GM23338 (cell line): Measurements from ENCODE around the gene MED12L. TPM values are rescaled to one million over a fixed set of nuclear protein-coding genes. Genes with fewer than 3 reads are reported as not detected.
"Not testable (repeated sequence)": the region's sequence is repeated elsewhere in the genome, so short reads cannot be mapped to it uniquely, and the experiment has no call there.

Source experiments
- ATAC-seq: fragments of 200-7000 bp; cut with Tn5 transposase; 3 replicates; pipeline ENCODE4 v1.9.1; 2020
- DNase-seq: peaks from one replicate; pipeline ENCODE4 v3.0.0-alpha.2; 2015; ENCODE audit warnings: low spot score
- H2AFZ ChIP-seq: fragments of 200-600 bp; sonication (generic); 2 replicates; pipeline ENCODE4 v1.8.0; 2016; ENCODE audit warnings: antibody characterized with exemption, mild to moderate bottlenecking, moderate library complexity
- H3F3A ChIP-seq: fragments of 200-600 bp; sonication (generic); replicated peaks from 2 replicates; pipeline ENCODE4 v1.8.0; 2017; ENCODE audit warnings: antibody characterized with exemption, mixed run types, low read depth
- H3K27ac ChIP-seq: fragments of 200-600 bp; sonication (generic); 2 replicates; pipeline ENCODE4 v1.6.1; 2016; ENCODE audit warnings: low read depth
- H3K27me3 ChIP-seq: fragments of 200-600 bp; sonication (generic); 2 replicates; pipeline ENCODE4 v1.8.0; 2016; ENCODE audit warnings: mild to moderate bottlenecking, mixed run types, moderate library complexity; ENCODE audit not compliant: insufficient read depth
- H3K36me3 ChIP-seq: fragments of 200-600 bp; sonication (generic); 2 replicates; pipeline ENCODE4 v1.8.0; 2016; ENCODE audit warnings: mild to moderate bottlenecking; ENCODE audit not compliant: insufficient read depth
- H3K4me1 ChIP-seq: fragments of 200-600 bp; sonication (generic); 2 replicates; pipeline ENCODE4 v1.8.0; 2016; ENCODE audit warnings: mild to moderate bottlenecking, moderate library complexity; ENCODE audit not compliant: insufficient read depth
- H3K4me2 ChIP-seq: fragments of 200-600 bp; sonication (generic); 2 replicates; pipeline ENCODE4 v1.7.1; 2017; ENCODE audit warnings: mixed run types
- H3K4me3 ChIP-seq: fragments of 200-600 bp; sonication (generic); 2 replicates; pipeline ENCODE4 v1.6.1; 2016; ENCODE audit warnings: mixed run types
- H3K79me2 ChIP-seq: fragments of 200-600 bp; sonication (generic); replicated peaks from 2 replicates; pipeline ENCODE4 v1.8.0; 2017; ENCODE audit warnings: mild to moderate bottlenecking; ENCODE audit not compliant: insufficient read depth
- H3K9me2 ChIP-seq: fragments of 200-600 bp; sonication (generic); 2 replicates; pipeline ENCODE4 v1.8.0; 2017; ENCODE audit not compliant: insufficient read depth
- H4K20me1 ChIP-seq: fragments of 200-600 bp; sonication (generic); replicated peaks from 2 replicates; pipeline ENCODE4 v1.8.0; 2017; ENCODE audit warnings: mild to moderate bottlenecking; ENCODE audit not compliant: insufficient read depth
- H3K27ac Mint-ChIP-seq: 2 replicates; pipeline ENCODE4 v1.8.0; 2020; ENCODE audit warnings: inconsistent platforms, mild to moderate bottlenecking, moderate library complexity, mixed read lengths
- H3K27me3 Mint-ChIP-seq: 3 replicates; pipeline ENCODE4 v1.8.0; 2022; ENCODE audit warnings: low read depth, mild to moderate bottlenecking, moderate library complexity, mixed read lengths, inconsistent platforms; ENCODE audit not compliant: insufficient read depth, poor library complexity
- H3K36me3 Mint-ChIP-seq: 3 replicates; pipeline ENCODE4 v1.8.0; 2021; ENCODE audit warnings: low read depth, mild to moderate bottlenecking, inconsistent platforms, moderate library complexity, mixed read lengths
- H3K4me1 Mint-ChIP-seq: 3 replicates; pipeline ENCODE4 v1.8.0; 2020; ENCODE audit warnings: mild to moderate bottlenecking, inconsistent platforms, mixed read lengths
- H3K4me3 Mint-ChIP-seq: 3 replicates; pipeline ENCODE4 v1.8.0; 2021; ENCODE audit warnings: moderate library complexity, mild to moderate bottlenecking, inconsistent platforms, mixed read lengths
- H3K9me3 Mint-ChIP-seq: 3 replicates; pipeline ENCODE4 v1.8.0; 2020; ENCODE audit warnings: moderate library complexity, mild to moderate bottlenecking, inconsistent platforms, mixed read lengths
- CREB1 ChIP-seq: fragments of 250-450 bp; sonication (Bioruptor Pico); IDR thresholded peaks from 2 replicates; pipeline ENCODE4 v1.5.0; 2020; ENCODE audit warnings: low read depth, mild to moderate bottlenecking, moderate library complexity
- ETS1 ChIP-seq: IDR thresholded peaks from 2 replicates; pipeline ENCODE4 v1.6.1; 2016; ENCODE audit warnings: antibody characterized with exemption
- EZH2 ChIP-seq: fragments of 200-600 bp; sonication (generic); IDR thresholded peaks from one replicate; pipeline ENCODE4 v1.8.0; 2017; ENCODE audit warnings: antibody characterized with exemption, mild to moderate bottlenecking, low read depth; ENCODE audit not compliant: unreplicated experiment
- EZH2phosphoT487 ChIP-seq: fragments of 200-600 bp; sonication (generic); IDR thresholded peaks from one replicate; pipeline ENCODE4 v1.8.1; 2018; ENCODE audit warnings: antibody characterized with exemption; ENCODE audit not compliant: unreplicated experiment
- JUNB ChIP-seq: IDR thresholded peaks from one replicate; pipeline ENCODE4 v1.6.1; 2016; ENCODE audit warnings: antibody characterized with exemption; ENCODE audit not compliant: unreplicated experiment
- NANOG ChIP-seq: IDR thresholded peaks from 2 replicates; pipeline ENCODE4 v1.6.1; 2016; ENCODE audit warnings: antibody characterized with exemption, borderline replicate concordance
- POLR2AphosphoS5 ChIP-seq: IDR thresholded peaks from 2 replicates; pipeline ENCODE4 v1.6.1; 2016; ENCODE audit warnings: antibody characterized with exemption, low read depth
- REST ChIP-seq: IDR thresholded peaks from one replicate; pipeline ENCODE4 v1.6.1; 2018; ENCODE audit warnings: antibody characterized with exemption; ENCODE audit not compliant: unreplicated experiment
- STAT1 ChIP-seq: IDR thresholded peaks from one replicate; pipeline ENCODE4 v1.6.1; 2016; ENCODE audit warnings: antibody characterized with exemption; ENCODE audit not compliant: unreplicated experiment
- ZNF114 ChIP-seq: fragments of 250-450 bp; sonication (Bioruptor Pico); IDR thresholded peaks from 2 replicates; pipeline ENCODE4 v1.5.0; 2020; ENCODE audit warnings: mild to moderate bottlenecking, moderate library complexity
- ZNF331 ChIP-seq: fragments of 250-450 bp; sonication (Bioruptor Pico); IDR thresholded peaks from 2 replicates; pipeline ENCODE4 v1.5.0; 2020; ENCODE audit warnings: low read depth, mild to moderate bottlenecking, moderate library complexity
- polyA plus RNA-seq: library from polyadenylated mRNA; unstranded; fragments of >200 nt; fragmentation: Nextera tagmentation; extraction: Ambion mirVana; gene quantifications from 2 replicates; pipeline ENCODE4 v1.2.1, GENCODE V29; 2016
- total RNA-seq: library from RNA; depleted of rRNA; stranded (reverse); fragments of >200 nt; shearing (Covaris generic); gene quantifications from 2 replicates; pipeline ENCODE4 v1.2.3, GENCODE V29; 2014

The MED12L gene
- total and polyA plus RNA-seq, 2 experiments from 2014 or later: 5.7 to 25.0 TPM

- TF ChIP-seq ETS1: no peak
- TF ChIP-seq EZH2phosphoT487: no peak
- TF ChIP-seq CREB1 (CRISPR knock-in tag): no peak
- TF ChIP-seq ZNF114 (CRISPR knock-in tag): no peak
- no peak for TF ChIP-seq JUNB
- TF ChIP-seq REST: no peak
- TF ChIP-seq EZH2: no peak
- no peak for TF ChIP-seq STAT1
- no peak for TF ChIP-seq ZNF331 (CRISPR knock-in tag)
These were observed 151.3 kb downstream of the MED12L start (continued) for GRCh38 chr3:151236736-151237135.

DNA sequence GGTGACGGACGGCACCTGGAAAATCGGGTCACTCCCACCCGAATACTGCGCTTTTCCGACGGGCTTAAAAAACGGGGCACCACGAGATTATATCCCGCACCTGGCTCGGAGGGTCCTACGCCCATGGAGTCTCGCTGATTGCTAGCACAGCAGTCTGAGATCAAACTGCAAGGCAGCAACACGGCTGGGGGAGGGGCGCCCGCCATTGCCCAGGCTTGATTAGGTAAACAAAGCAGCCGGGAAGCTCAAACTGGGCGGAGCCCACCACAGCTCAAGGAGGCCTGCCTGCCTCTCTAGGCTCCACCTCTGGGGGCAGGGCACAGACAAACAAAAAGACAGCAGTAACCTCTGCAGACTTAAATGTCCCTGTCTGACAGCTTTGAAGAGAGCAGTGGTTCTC, 156.5 kb downstream of the MED12L start:
- ATAC-seq, H3K36me3 ChIP-seq, H3K4me1 Mint-ChIP-seq, H3K9me3 Mint-ChIP-seq, H3K79me2 ChIP-seq, H3K27ac Mint-ChIP-seq, H3K27me3 ChIP-seq, DNase-seq, H3K9me2 ChIP-seq, H3K4me1 ChIP-seq, H2AFZ ChIP-seq, H4K20me1 ChIP-seq, H3K4me2 ChIP-seq, H3F3A ChIP-seq, H3K27ac ChIP-seq, H3K4me3 ChIP-seq, H3K27me3 Mint-ChIP-seq, H3K4me3 Mint-ChIP-seq: not testable (repeated sequence)
- H3K36me3 Mint-ChIP-seq: peaks cover 19% of the 10 kb centered on the region

DNA sequence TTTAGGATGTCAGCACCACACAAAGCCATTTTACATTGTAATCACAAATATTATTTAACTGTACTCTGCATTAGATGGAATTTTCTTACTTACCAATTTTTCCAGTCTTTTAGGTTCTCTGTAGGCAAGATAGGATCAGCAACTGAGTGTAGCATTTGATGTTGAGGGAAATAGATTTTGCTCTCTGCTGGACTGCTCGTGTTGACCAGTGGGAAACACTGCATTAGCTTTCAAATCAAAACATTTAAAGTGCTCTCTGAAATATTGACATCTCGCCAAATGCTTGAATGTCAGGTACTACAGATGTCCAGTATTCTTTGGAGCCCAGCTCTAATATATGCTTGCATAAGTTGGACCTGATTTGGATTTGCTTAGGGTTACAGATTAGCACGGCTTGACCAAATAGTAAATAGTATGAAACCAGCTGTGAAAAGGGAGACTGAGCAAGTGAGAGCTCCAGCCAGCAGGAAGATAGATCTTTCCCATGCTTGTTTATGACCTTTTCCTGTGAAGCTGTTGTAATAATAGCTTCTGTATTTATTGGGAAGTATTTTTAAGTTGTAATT, 163.4 kb downstream of the MED12L start:
- H2AFZ ChIP-seq: no peak overlapping the region
- no peaks in the 10 kb centered on the region for H3K27me3 Mint-ChIP-seq
- no peak overlapping the region for H3K4me2 ChIP-seq
- H3K36me3 Mint-ChIP-seq: no peaks in the 10 kb centered on the region
- H3K9me2 ChIP-seq: no peaks in the 10 kb centered on the region
- no peaks in the 10 kb centered on the region for H3K9me3 Mint-ChIP-seq
- no peak overlapping the region for H3K4me3 Mint-ChIP-seq
- no peaks in the 10 kb centered on the region for H3K36me3 ChIP-seq
- no peak overlapping the region for H3K27ac ChIP-seq
- no peaks in the 10 kb centered on the region for H3F3A ChIP-seq
- no peaks in the 10 kb centered on the region for H3K4me1 ChIP-seq
- no peak overlapping the region for H3K4me3 ChIP-seq
- no peaks in the 10 kb centered on the region for H3K27me3 ChIP-seq
- H4K20me1 ChIP-seq: no peaks in the 10 kb centered on the region
- no peaks in the 10 kb centered on the region for H3K79me2 ChIP-seq
- DNase-seq (no peak), ATAC-seq (no peak)
- H3K4me1 Mint-ChIP-seq: no peaks in the 10 kb centered on the region
- H3K27ac Mint-ChIP-seq: no peak overlapping the region
- TF ChIP-seq ZNF331 (CRISPR knock-in tag) (no peak), POLR2AphosphoS5 (no peak), CREB1 (CRISPR knock-in tag) (no peak), STAT1 (no peak), EZH2 (no peak), NANOG (no peak)
